Nephron (organoid): ENCODE results near the gene AKIP1.

Experiments used
- H3K27ac Mint-ChIP-seq, 3 experiments: 2 replicates each; pipeline ENCODE4 v1.8.0; 2020; ENCODE audit warnings: mixed read lengths in 3 of 3, mild to moderate bottlenecking in 2 of 3, moderate library complexity in 1 of 3
- H3K27me3 Mint-ChIP-seq: 2 replicates; pipeline ENCODE4 v1.8.0; 2021; ENCODE audit warnings: low read depth, mild to moderate bottlenecking, moderate library complexity, mixed read lengths
- H3K36me3 Mint-ChIP-seq: 2 replicates; pipeline ENCODE4 v1.8.0; 2020; ENCODE audit warnings: low read depth, mixed read lengths
- H3K4me1 Mint-ChIP-seq: 2 replicates; pipeline ENCODE4 v1.8.0; 2020; ENCODE audit warnings: mixed read lengths
- H3K4me3 Mint-ChIP-seq, 3 experiments: 2 replicates each; pipeline ENCODE4 v1.8.0; 2020; ENCODE audit warnings: mild to moderate bottlenecking in 3 of 3, mixed read lengths in 3 of 3, moderate library complexity in 2 of 3
- H3K9me3 Mint-ChIP-seq: 2 replicates; pipeline ENCODE4 v1.8.0; 2020; ENCODE audit warnings: mixed read lengths
- TF ChIP-seq, protein P1 (sequence below), 3 experiments: fragments of 200-600 bp; sonication (generic); IDR thresholded peaks; one replicate each; pipeline ENCODE4 v1.5.0; 2021; ENCODE audit warnings: antibody characterized with exemption in 3 of 3; ENCODE audit not compliant: unreplicated experiment in 3 of 3

Gene AKIP1

DNA sequence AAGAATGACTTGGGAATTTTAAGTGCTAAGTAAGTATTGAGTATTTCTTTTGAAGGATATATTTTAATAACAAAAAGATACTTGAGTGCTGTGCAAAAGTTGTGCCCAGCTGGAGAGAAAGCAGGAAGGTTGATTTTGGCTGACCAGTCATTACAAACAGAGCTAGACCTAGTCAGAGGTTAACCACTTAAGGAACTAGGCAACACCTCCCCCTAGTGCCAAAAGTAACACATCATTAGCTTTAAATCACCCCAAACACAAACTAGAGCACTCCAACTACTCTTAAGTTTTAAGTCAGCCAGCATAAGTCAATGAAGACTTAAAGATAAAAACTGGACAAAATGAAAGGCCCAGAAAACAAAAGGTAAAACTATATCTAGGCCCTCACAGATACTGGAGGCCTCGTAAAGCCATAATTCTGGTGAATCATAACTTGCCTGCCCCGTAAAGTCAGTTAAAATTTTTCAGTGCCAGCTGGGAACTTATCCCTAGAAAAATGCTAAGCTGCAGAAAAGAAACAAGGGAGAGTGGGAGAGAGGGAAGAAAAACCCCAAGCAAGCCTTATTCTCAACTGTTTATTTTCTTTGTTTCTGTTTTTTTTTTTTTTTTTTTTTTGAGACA is 48.7 kb downstream of the AKIP1 start:
- Mint-ChIP-seq H3K4me1 (peaks cover 23% of the 10 kb centered on the region), H3K9me3 (no peaks in the 10 kb centered on the region), H3K4me3 (peak overlapping the region; percentile 2 to 46 (median 19)), H3K36me3 (peaks cover 12% of the 10 kb centered on the region), H3K27me3 (no peaks in the 10 kb centered on the region), H3K27ac (peak overlapping the region; percentile 11 to 73 (median 50))
- TF ChIP-seq, protein P1, sequence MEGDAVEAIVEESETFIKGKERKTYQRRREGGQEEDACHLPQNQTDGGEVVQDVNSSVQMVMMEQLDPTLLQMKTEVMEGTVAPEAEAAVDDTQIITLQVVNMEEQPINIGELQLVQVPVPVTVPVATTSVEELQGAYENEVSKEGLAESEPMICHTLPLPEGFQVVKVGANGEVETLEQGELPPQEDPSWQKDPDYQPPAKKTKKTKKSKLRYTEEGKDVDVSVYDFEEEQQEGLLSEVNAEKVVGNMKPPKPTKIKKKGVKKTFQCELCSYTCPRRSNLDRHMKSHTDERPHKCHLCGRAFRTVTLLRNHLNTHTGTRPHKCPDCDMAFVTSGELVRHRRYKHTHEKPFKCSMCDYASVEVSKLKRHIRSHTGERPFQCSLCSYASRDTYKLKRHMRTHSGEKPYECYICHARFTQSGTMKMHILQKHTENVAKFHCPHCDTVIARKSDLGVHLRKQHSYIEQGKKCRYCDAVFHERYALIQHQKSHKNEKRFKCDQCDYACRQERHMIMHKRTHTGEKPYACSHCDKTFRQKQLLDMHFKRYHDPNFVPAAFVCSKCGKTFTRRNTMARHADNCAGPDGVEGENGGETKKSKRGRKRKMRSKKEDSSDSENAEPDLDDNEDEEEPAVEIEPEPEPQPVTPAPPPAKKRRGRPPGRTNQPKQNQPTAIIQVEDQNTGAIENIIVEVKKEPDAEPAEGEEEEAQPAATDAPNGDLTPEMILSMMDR (IDR thresholded peaks at IDR 0.05; ENCODE audit: unreplicated experiment in 3 of 3), result peak; percentile 53 to 63 (median 54)

DNA sequence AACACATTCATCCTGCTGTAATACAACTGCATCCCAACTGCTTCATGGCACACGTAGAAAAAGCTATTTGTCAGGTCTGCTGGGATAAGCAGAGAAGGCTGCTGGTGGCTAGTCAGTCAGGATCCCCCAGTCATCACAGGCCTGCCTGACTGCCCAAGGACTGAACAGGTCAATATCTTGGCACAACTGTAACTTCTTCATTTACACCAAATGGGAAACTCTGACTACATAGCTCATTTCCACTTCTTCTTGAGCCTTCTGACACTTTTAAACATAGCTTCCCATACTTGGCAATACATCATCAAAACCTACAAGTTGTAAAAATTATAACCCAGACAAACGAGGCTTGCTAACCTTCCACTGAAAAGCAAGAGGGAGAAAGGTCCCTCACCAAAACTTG is 50.4 kb downstream of the AKIP1 start:
- Mint-ChIP-seq H3K4me1 (peaks cover 27% of the 10 kb centered on the region), H3K27ac (peak overlapping the region in 1 of 3 experiments; percentile 8), H3K36me3 (no peaks in the 10 kb centered on the region), H3K4me3 (peak overlapping the region in 1 of 3 experiments; percentile 30), H3K9me3 (no peaks in the 10 kb centered on the region), H3K27me3 (no peaks in the 10 kb centered on the region)
- TF ChIP-seq, protein P1 (IDR thresholded peaks at IDR 0.05; ENCODE audit: unreplicated experiment in 3 of 3), result no peak

DNA sequence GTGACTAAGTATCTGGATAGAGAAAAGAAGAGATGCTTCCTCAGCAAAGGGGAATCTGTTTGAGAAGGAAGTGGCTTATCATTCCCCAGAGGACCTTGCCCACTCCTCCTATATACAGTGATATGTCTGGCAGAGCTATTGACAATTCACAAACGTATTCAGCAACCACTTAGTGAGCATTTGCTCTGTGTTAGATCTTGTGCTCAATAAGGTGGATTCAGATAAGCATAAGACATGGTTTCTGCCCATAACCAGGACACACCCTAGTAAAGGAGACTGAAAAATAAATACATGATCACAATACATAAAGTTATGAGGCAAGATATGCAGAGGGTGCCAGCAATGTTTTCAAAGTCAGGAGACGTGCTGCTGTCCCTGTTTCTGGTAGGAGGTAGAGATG is 51.9 kb downstream of the AKIP1 start:
- TF ChIP-seq, protein P1 (IDR thresholded peaks at IDR 0.05; ENCODE audit: unreplicated experiment in 3 of 3), result no peak

DNA sequence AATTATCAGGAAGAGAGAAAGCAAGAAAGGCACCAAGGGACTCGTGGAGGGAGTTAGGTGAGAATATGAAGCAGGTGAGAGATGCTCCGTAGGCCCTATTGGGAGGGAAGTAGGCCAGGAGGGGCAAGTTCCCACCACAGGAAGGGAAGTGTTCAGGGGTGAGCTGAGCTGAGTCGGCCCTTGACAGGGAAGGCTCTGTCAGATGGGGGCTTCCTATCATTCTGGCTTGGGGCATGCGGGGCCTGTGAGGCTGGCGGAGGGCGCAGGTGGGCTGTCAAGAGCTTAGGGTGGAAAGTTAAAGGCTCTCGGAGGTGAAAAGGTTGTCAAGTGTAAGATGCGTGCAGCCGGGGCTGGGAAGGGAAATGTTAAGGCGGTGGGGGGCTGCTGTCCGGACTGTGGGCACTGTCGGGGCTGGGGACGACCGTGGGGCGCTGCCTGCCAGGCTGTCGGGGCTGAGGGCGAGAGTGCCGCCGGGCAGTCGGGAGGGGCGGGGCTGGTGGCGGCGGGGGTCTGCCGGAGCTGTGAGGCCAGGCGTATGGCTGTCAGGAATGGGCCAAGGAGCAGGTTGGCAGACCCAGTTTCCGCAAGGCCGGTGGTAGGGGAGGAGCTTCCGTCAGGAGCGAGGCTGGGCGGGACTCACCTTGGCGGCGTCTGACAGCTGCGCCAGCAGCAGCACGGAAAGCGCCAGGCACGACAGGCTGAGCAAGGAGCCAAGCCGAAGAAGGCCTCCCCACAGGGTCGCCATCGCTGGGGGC is 52.8 kb downstream of the AKIP1 start:
- Mint-ChIP-seq H3K4me3 (peak overlapping the region; percentile 94 to 98 (median 98)), H3K36me3 (no peaks in the 10 kb centered on the region), H3K27me3 (no peaks in the 10 kb centered on the region), H3K9me3 (no peaks in the 10 kb centered on the region), H3K4me1 (peaks cover 27% of the 10 kb centered on the region), H3K27ac (peak overlapping the region; percentile 77 to 87 (median 82))
- TF ChIP-seq, protein P1 (IDR thresholded peaks at IDR 0.05; ENCODE audit: unreplicated experiment in 3 of 3), result no peak

More for the DNA sequence above, 51.9 kb downstream of the AKIP1 start:
- H3K4me3 Mint-ChIP-seq, result peak overlapping the region; percentile 85 to 98 (median 94)
- H3K9me3 Mint-ChIP-seq, result no peaks in the 10 kb centered on the region
- H3K36me3 Mint-ChIP-seq, result no peaks in the 10 kb centered on the region
- peak overlapping the region; percentile 77 to 87 (median 83) for H3K27ac Mint-ChIP-seq
- H3K4me1 Mint-ChIP-seq, result peaks cover 27% of the 10 kb centered on the region
- H3K27me3 Mint-ChIP-seq, result no peaks in the 10 kb centered on the region

DNA sequence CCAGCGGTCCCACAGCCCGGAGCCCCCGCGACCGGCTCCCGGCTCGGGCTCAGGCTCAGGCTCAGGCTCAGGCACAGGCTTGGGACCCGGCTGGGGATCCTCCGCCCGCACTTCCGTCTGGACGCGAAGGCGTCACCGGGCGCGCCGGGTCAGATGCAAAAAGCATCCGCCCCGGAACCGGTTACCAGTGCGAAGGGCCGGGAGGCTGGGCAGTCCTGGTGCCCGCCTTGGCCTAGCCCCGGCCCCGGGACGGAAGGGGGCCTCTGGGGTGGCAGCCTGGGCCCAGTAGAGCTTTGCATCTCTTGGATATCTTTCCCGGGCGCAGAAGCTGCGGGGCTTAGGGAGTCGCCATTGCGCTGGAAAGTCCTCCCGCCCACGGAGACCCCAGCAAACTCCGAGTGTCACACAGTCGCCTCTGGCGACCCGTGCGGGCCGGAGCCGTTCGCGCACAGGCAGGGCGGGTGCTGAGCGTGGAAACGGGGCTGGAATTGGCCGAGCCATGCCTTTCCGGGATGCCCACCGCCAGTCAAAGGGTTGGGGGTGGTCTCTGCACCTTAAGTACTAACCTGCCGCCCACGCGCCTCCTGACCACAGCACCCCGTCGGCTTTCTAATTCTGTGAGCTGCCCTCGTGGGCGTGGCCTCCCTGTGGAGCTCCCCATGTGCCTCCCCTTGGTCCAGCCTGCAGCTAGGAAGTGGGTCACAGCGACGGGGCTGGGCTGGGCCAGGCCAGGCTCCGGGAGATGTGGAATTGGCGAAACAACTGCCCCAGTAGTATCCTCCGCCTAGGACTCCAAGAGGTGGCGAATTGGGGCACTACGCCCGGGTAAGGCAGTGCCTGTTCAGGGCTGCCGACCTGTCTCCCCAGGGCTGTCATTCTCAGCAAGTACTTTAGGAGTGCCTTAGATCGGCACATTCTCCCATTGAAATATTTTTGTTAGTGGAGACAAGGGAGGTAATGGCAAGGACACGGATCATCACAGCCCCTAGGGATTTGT is 53.6 kb downstream of the AKIP1 start, which contains the start of gene TMEM9B:
Gene TMEM9B, minus strand, starts transcription at position 119 of the 997 bp plus-strand sequence. CDS start 129 bp downstream, outside the sequence.
- TF ChIP-seq, protein P1 (IDR thresholded peaks at IDR 0.05; ENCODE audit: unreplicated experiment in 3 of 3), result no peak
- Mint-ChIP-seq H3K4me3 (peak within 1 kb of the TSS; percentile 94 to 98 (median 98)), H3K27me3 (no peaks in the 10 kb centered on the region), H3K9me3 (no peaks in the 10 kb centered on the region), H3K4me1 (peaks cover 24% of the 10 kb centered on the region), H3K27ac (peak within 1 kb of the TSS; percentile 82 to 96 (median 89)), H3K36me3 (no peaks in the 10 kb centered on the region)
